CD14-positive monocyte (primary cell): ENCODE results near the gene PKP3. TPM values are rescaled to one million over a fixed set of nuclear protein-coding genes. Genes with fewer than 3 reads are reported as not detected.

ENCODE experiments used
- DNase-seq, 3 donors: peaks; one replicate each; pipeline ENCODE4 v3.0.0-alpha.2; 2011 to 2022
- H2AFZ ChIP-seq: 2 replicates; pipeline ENCODE4 v1.6.0; 2012; ENCODE audit warnings: mild to moderate bottlenecking, low read depth, low read length, inconsistent platforms; ENCODE audit not compliant: insufficient read depth, poor library complexity, severe bottlenecking
- H3K27ac ChIP-seq, 2 donors: 1 replicate in 1 of 2; 2 replicates in 1 of 2; pipeline ENCODE4 v1.5.1; 2012 to 2013; ENCODE audit warnings: low read length in 2 of 2, control low read depth in 1 of 2, inconsistent platforms in 1 of 2, low read depth in 1 of 2, mild to moderate bottlenecking in 1 of 2
- H3K27me3 ChIP-seq, 2 donors: one replicate each; pipeline versions ENCODE4 v1.6.0 to v1.6.1; 2011 to 2013; ENCODE audit warnings: low read length in 2 of 2; ENCODE audit not compliant: control insufficient read depth in 2 of 2, insufficient read depth in 2 of 2
- H3K36me3 ChIP-seq, 2 donors: replicated peaks in 1 of 2; 1 replicate in 1 of 2; 2 replicates in 1 of 2; pipeline versions ENCODE4 v1.5.1 to v1.6.1; 2012 to 2013; ENCODE audit warnings: low read length in 2 of 2, control low read depth in 1 of 2, inconsistent platforms in 1 of 2, mild to moderate bottlenecking in 1 of 2; ENCODE audit not compliant: insufficient read depth in 2 of 2, control insufficient read depth in 1 of 2
- H3K4me1 ChIP-seq, 2 donors: 1 replicate in 1 of 2; 2 replicates in 1 of 2; pipeline versions ENCODE4 v1.5.1 to v1.6.1; 2012 to 2013; ENCODE audit warnings: low read length in 2 of 2, control low read depth in 1 of 2, inconsistent platforms in 1 of 2, mild to moderate bottlenecking in 1 of 2, moderate library complexity in 1 of 2; ENCODE audit not compliant: insufficient read depth in 2 of 2, control insufficient read depth in 1 of 2
- H3K4me2 ChIP-seq: replicated peaks from 2 replicates; pipeline ENCODE3; 2012; ENCODE audit warnings: low read length, moderate library complexity, mild to moderate bottlenecking; ENCODE audit not compliant: poor library complexity, severe bottlenecking; ENCODE audit errors: extremely low read depth
- H3K4me3 ChIP-seq, 3 experiments: fragments of 200-600 bp in 1 of 3; sonication (generic) in 1 of 3; replicated peaks in 1 of 3; 1 replicate in 2 of 3; 2 replicates in 1 of 3; pipeline ENCODE4 v1.5.1; 2011 to 2013; ENCODE audit warnings: low read length in 3 of 3, mild to moderate bottlenecking in 3 of 3, control low read depth in 2 of 3, low read depth in 2 of 3, inconsistent platforms in 1 of 3, moderate library complexity in 1 of 3
- H3K79me2 ChIP-seq: 2 replicates; pipeline ENCODE4 v1.6.0; 2012; ENCODE audit warnings: mild to moderate bottlenecking, control low read depth, inconsistent platforms, low read length, moderate library complexity; ENCODE audit not compliant: insufficient read depth
- H3K9ac ChIP-seq: 2 replicates; pipeline ENCODE4 v1.6.0; 2017; ENCODE audit warnings: low read length, mild to moderate bottlenecking; ENCODE audit not compliant: insufficient read depth, poor library complexity, severe bottlenecking
- H3K9me3 ChIP-seq, 2 donors: replicated peaks in 1 of 2; 1 replicate in 1 of 2; 2 replicates in 1 of 2; pipeline versions ENCODE4 v1.5.1 to v1.6.1; 2012 to 2013; ENCODE audit warnings: low read length in 2 of 2, control low read depth in 1 of 2; ENCODE audit not compliant: control insufficient read depth in 1 of 2, insufficient read depth in 1 of 2
- H4K20me1 ChIP-seq: 2 replicates; pipeline ENCODE4 v1.6.0; 2012; ENCODE audit warnings: mild to moderate bottlenecking, low read length, control low read depth, moderate library complexity; ENCODE audit not compliant: insufficient read depth
- H3K27ac Mint-ChIP-seq, 7 donors: one replicate each; pipeline ENCODE4 v1.8.0; 2020; ENCODE audit warnings: mild to moderate bottlenecking in 7 of 7, mixed read lengths in 7 of 7, moderate library complexity in 6 of 7, inconsistent platforms in 2 of 7
- H3K27me3 Mint-ChIP-seq, 3 donors: one replicate each; pipeline ENCODE4 v1.8.0; 2021 to 2022; ENCODE audit warnings: low read depth in 3 of 3, mild to moderate bottlenecking in 3 of 3, mixed read lengths in 3 of 3, moderate library complexity in 3 of 3, inconsistent platforms in 1 of 3
- H3K36me3 Mint-ChIP-seq, 2 donors: one replicate each; pipeline ENCODE4 v1.8.0; 2020; ENCODE audit warnings: mixed read lengths in 2 of 2, inconsistent platforms in 1 of 2, mild to moderate bottlenecking in 1 of 2
- H3K4me1 Mint-ChIP-seq: one replicate; pipeline ENCODE4 v1.8.0; 2020; ENCODE audit warnings: mild to moderate bottlenecking, mixed read lengths
- H3K4me3 Mint-ChIP-seq, 2 donors: one replicate each; pipeline ENCODE4 v1.8.0; 2020; ENCODE audit warnings: mild to moderate bottlenecking in 2 of 2, mixed read lengths in 2 of 2, moderate library complexity in 1 of 2
- H3K9me3 Mint-ChIP-seq, 7 donors: one replicate each; pipeline ENCODE4 v1.8.0; 2020 to 2022; ENCODE audit warnings: mixed read lengths in 7 of 7, mild to moderate bottlenecking in 6 of 7, moderate library complexity in 6 of 7, inconsistent platforms in 2 of 7
- WGBS: methylation state at CpG from one replicate; pipeline ENCODE4 v1.1.5; 2013; ENCODE audit warnings: missing lambda C conversion rate; ENCODE audit not compliant: insufficient coverage; 5-methylcytosine and 5-hydroxymethylcytosine counted together
- intact Hi-C, 2 donors: fragments of 100-400 bp; cut with micrococcal nuclease; formaldehyde crosslinking; loops; one replicate each; pipeline versions ENCODE4 v1.15.0 to v1.15.1; 2023
- polyA plus RNA-seq, 3 donors: library from polyadenylated mRNA; depleted of rRNA in 1 of 3; unstranded in 2 of 3; stranded (reverse) in 1 of 3; fragments of 300-500 nt in 2 of 3; fragments of >200 nt in 1 of 3; fragmentation: Illumina TruSeq in 2 of 3; gene quantifications; 1 replicate in 2 of 3; 2 replicates in 1 of 3; pipeline ENCODE4 v1.2.3, GENCODE V29; 2012 to 2021
- TF ChIP-seq, protein P1 (sequence below): fragments of 200-600 bp; IDR thresholded peaks from one replicate; pipeline ENCODE4 v1.8.0; 2022; ENCODE audit warnings: antibody characterized with exemption, mild to moderate bottlenecking

Gene PKP3
- polyA plus RNA-seq, 3 donors: not detected

DNA sequence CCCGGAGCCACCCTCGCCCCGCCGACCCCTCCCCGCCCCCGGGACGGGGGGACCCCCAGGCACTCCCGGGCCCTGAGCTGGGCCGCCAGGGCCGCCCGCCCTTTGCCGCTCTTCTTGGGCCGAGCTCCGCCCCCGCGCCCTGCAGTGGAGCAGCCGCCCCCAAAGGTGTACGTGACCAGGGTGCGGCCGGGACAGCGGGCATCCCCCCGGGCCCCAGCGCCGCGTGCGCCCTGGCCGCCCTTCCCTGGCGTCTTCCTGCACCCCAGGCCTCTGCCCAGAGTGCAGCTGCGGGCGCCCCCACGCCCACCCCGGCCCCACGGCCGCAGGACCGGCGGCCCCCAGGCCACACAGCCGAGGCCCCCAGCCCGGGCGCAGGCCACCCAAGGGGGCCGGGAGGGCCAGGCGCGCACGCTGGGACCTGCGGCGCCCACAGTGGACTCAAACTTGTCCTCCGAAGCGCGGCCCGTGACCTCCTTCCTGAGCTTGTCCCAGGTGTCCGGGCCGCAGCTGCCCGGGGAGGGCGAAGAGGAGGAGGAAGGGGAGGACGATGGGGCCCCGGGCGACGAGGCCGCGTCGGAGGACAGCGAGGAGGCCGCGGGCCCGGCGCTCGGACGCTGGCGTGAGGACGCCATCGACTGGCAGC is 17.4 kb upstream of the PKP3 start:
- Mint-ChIP-seq H3K9me3 (peaks cover 8 to 25% (median 9%) of the 10 kb centered on the region in 7 donors), H3K4me3 (no peak overlapping the region), H3K27me3 (peaks cover 6 to 13% (median 11%) of the 10 kb centered on the region in 3 donors), H3K27ac (no peak overlapping the region), H3K4me1 (no peaks in the 10 kb centered on the region), H3K36me3 (no peaks in the 10 kb centered on the region)
- H3K4me2 ChIP-seq: no peak overlapping the region
- H4K20me1 ChIP-seq: no peaks in the 10 kb centered on the region
- H3K9me3 ChIP-seq: peaks cover 0 to 24% of the 10 kb centered on the region in 2 donors
- H3K4me1 ChIP-seq: no peaks in the 10 kb centered on the region
- H3K4me3 ChIP-seq: no peak overlapping the region
- 96% methylated on average over 63 of the region's 70 CpGs for WGBS
- DNase-seq: no peak
- no peak overlapping the region for H3K9ac ChIP-seq
- intact Hi-C loops: no loop called here
- TF ChIP-seq, protein P1, sequence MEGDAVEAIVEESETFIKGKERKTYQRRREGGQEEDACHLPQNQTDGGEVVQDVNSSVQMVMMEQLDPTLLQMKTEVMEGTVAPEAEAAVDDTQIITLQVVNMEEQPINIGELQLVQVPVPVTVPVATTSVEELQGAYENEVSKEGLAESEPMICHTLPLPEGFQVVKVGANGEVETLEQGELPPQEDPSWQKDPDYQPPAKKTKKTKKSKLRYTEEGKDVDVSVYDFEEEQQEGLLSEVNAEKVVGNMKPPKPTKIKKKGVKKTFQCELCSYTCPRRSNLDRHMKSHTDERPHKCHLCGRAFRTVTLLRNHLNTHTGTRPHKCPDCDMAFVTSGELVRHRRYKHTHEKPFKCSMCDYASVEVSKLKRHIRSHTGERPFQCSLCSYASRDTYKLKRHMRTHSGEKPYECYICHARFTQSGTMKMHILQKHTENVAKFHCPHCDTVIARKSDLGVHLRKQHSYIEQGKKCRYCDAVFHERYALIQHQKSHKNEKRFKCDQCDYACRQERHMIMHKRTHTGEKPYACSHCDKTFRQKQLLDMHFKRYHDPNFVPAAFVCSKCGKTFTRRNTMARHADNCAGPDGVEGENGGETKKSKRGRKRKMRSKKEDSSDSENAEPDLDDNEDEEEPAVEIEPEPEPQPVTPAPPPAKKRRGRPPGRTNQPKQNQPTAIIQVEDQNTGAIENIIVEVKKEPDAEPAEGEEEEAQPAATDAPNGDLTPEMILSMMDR: no peak
- H3K36me3 ChIP-seq: no peaks in the 10 kb centered on the region
- H2AFZ ChIP-seq: no peak overlapping the region
- H3K79me2 ChIP-seq: no peaks in the 10 kb centered on the region
- peaks cover 0 to 4% of the 10 kb centered on the region in 2 donors for H3K27me3 ChIP-seq
- H3K27ac ChIP-seq: no peak overlapping the region

GRCh38 chr11:377174-377865 is 16.7 kb upstream of the PKP3 start:
- Histone ChIP-seq H3K36me3 (no peaks in the 10 kb centered on the region), H3K79me2 (no peaks in the 10 kb centered on the region), H3K9me3 (peaks cover 0 to 24% of the 10 kb centered on the region in 2 donors), H3K4me1 (no peaks in the 10 kb centered on the region), H2AFZ (no peak overlapping the region), H3K4me2 (no peak overlapping the region), H3K27ac (no peak overlapping the region), H3K9ac (no peak overlapping the region), H4K20me1 (no peaks in the 10 kb centered on the region), H3K27me3 (peaks cover 0 to 6% of the 10 kb centered on the region in 2 donors), H3K4me3 (no peak overlapping the region)
- H3K9me3 Mint-ChIP-seq: peaks cover 8 to 25% (median 9%) of the 10 kb centered on the region in 7 donors
- no peak overlapping the region for H3K27ac Mint-ChIP-seq
- H3K36me3 Mint-ChIP-seq: no peaks in the 10 kb centered on the region
- H3K4me3 Mint-ChIP-seq: no peak overlapping the region
- peaks cover 6 to 14% (median 11%) of the 10 kb centered on the region in 3 donors for H3K27me3 Mint-ChIP-seq
- intact Hi-C loops: no loop called here
- 93% methylated on average over 40 of the region's 44 CpGs for WGBS
- DNase-seq: no peak
- TF ChIP-seq, protein P1: no peak
- no peaks in the 10 kb centered on the region for H3K4me1 Mint-ChIP-seq
